ENCODE data around the gene TGFB3. TPM values are rescaled to one million over a fixed set of nuclear protein-coding genes. Genes with fewer than 3 reads are reported as not detected.
A peak's percentile ranks its signal among the peaks of the same experiment; 100 is the strongest.

TGFB3 gene
- total RNA-seq, 1 experiment from 2014 or later: 1.7 TPM

DNA sequence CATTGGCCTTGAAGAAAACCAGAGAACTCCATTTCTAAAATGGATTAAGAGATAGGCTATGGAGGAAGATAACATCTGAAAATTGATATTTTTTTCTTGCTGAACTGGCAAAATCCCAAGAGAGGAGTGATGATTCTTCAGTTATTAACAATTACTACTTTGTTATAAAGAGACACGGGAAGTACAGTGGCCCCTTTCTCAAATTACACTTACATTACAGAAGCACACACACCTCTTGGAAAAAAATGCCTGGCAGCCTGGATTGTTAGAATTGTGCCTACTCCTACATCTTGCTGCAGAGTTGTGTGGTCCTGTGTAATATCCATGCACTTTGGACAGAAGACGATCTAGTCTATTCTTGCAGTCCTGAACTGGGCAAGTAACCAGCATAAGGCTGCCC, 71.7 kb downstream of the TGFB3 start (continued):
- no peak for TF ChIP-seq CREB1 (CRISPR knock-in tag; IDR thresholded peaks at IDR 0.05)
- no peak for TF ChIP-seq PRRX2 (CRISPR knock-in tag; IDR thresholded peaks at IDR 0.05)
- TF ChIP-seq, protein P1, sequence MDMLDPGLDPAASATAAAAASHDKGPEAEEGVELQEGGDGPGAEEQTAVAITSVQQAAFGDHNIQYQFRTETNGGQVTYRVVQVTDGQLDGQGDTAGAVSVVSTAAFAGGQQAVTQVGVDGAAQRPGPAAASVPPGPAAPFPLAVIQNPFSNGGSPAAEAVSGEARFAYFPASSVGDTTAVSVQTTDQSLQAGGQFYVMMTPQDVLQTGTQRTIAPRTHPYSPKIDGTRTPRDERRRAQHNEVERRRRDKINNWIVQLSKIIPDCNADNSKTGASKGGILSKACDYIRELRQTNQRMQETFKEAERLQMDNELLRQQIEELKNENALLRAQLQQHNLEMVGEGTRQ (CRISPR knock-in tag; IDR thresholded peaks at IDR 0.05): no peak
- TF ChIP-seq, protein P2, sequence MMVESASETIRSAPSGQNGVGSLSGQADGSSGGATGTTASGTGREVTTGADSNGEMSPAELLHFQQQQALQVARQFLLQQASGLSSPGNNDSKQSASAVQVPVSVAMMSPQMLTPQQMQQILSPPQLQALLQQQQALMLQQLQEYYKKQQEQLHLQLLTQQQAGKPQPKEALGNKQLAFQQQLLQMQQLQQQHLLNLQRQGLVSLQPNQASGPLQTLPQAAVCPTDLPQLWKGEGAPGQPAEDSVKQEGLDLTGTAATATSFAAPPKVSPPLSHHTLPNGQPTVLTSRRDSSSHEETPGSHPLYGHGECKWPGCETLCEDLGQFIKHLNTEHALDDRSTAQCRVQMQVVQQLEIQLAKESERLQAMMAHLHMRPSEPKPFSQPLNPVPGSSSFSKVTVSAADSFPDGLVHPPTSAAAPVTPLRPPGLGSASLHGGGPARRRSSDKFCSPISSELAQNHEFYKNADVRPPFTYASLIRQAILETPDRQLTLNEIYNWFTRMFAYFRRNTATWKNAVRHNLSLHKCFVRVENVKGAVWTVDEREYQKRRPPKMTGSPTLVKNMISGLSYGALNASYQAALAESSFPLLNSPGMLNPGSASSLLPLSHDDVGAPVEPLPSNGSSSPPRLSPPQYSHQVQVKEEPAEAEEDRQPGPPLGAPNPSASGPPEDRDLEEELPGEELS (CRISPR knock-in tag; IDR thresholded peaks at IDR 0.05): no peak
- TF ChIP-seq NFYB (CRISPR knock-in tag; conservative IDR thresholded peaks at IDR 0.05; ENCODE audit: low read depth): no peak
- TF ChIP-seq NFE2L1 (CRISPR knock-in tag; IDR thresholded peaks at IDR 0.05): no peak
- TF ChIP-seq, protein P3, sequence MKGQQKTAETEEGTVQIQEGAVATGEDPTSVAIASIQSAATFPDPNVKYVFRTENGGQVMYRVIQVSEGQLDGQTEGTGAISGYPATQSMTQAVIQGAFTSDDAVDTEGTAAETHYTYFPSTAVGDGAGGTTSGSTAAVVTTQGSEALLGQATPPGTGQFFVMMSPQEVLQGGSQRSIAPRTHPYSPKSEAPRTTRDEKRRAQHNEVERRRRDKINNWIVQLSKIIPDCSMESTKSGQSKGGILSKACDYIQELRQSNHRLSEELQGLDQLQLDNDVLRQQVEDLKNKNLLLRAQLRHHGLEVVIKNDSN (CRISPR knock-in tag; IDR thresholded peaks at IDR 0.05): no peak
- TF ChIP-seq KAT7 (CRISPR knock-in tag; IDR thresholded peaks at IDR 0.05; ENCODE audit: borderline replicate concordance): no peak
- no peak for TF ChIP-seq ZNF423 (CRISPR knock-in tag; IDR thresholded peaks at IDR 0.05)

DNA sequence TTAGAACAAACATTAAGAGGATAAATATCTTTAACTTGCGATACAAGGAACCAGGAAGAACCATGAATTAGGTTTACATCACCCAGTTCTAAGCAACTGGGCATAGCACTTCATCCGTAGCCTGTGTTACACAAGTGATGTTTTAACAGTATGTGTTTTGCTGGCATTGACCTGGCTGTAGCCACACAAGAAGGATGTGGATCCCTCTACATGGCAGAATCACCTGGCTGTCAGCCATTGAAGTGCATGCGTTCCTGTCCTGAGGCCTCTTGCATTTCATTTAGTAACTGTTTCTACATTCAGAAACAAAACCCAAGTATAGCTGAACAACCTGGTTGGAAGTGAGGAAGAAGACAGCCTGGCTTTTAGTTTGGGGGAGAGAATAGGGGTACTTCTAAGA, 72.2 kb downstream of the TGFB3 start:
- Mint-ChIP-seq H3K9me3 (no peaks in the 10 kb centered on the region), H3K27ac (peak overlapping the region; percentile 48; the same call in 1 of the 2 replicates), H3K27me3 (ENCODE audit: low read depth) (no peaks in the 10 kb centered on the region), H3K4me3 (no peak overlapping the region), H3K4me1 (peaks cover 14% of the 10 kb centered on the region), H3K36me3 (no peaks in the 10 kb centered on the region)
- DNase-seq (ENCODE audit: low spot score) (no peak), ATAC-seq (no peak)
- CTCF ChIA-PET: interaction anchor here (9.2 kb wide), 1 partner anchor 71 kb away, joined by 307 read pairs; the partner anchor contains the start of genes IFT43 and TGFB3
- TF ChIP-seq, protein P4, sequence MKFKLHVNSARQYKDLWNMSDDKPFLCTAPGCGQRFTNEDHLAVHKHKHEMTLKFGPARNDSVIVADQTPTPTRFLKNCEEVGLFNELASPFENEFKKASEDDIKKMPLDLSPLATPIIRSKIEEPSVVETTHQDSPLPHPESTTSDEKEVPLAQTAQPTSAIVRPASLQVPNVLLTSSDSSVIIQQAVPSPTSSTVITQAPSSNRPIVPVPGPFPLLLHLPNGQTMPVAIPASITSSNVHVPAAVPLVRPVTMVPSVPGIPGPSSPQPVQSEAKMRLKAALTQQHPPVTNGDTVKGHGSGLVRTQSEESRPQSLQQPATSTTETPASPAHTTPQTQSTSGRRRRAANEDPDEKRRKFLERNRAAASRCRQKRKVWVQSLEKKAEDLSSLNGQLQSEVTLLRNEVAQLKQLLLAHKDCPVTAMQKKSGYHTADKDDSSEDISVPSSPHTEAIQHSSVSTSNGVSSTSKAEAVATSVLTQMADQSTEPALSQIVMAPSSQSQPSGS (CRISPR knock-in tag; IDR thresholded peaks at IDR 0.05; ENCODE audit: borderline replicate concordance, low read depth): no peak
- TF ChIP-seq, protein P5, sequence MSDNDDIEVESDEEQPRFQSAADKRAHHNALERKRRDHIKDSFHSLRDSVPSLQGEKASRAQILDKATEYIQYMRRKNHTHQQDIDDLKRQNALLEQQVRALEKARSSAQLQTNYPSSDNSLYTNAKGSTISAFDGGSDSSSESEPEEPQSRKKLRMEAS (CRISPR knock-in tag; IDR thresholded peaks at IDR 0.05): no peak
- TF ChIP-seq SOX15 (CRISPR knock-in tag; IDR thresholded peaks at IDR 0.05): no peak
- no peak for TF ChIP-seq CREM (CRISPR knock-in tag; IDR thresholded peaks at IDR 0.05)
- no peak for TF ChIP-seq ZNF121 (CRISPR knock-in tag; IDR thresholded peaks at IDR 0.05)
- TF ChIP-seq, protein P6, sequence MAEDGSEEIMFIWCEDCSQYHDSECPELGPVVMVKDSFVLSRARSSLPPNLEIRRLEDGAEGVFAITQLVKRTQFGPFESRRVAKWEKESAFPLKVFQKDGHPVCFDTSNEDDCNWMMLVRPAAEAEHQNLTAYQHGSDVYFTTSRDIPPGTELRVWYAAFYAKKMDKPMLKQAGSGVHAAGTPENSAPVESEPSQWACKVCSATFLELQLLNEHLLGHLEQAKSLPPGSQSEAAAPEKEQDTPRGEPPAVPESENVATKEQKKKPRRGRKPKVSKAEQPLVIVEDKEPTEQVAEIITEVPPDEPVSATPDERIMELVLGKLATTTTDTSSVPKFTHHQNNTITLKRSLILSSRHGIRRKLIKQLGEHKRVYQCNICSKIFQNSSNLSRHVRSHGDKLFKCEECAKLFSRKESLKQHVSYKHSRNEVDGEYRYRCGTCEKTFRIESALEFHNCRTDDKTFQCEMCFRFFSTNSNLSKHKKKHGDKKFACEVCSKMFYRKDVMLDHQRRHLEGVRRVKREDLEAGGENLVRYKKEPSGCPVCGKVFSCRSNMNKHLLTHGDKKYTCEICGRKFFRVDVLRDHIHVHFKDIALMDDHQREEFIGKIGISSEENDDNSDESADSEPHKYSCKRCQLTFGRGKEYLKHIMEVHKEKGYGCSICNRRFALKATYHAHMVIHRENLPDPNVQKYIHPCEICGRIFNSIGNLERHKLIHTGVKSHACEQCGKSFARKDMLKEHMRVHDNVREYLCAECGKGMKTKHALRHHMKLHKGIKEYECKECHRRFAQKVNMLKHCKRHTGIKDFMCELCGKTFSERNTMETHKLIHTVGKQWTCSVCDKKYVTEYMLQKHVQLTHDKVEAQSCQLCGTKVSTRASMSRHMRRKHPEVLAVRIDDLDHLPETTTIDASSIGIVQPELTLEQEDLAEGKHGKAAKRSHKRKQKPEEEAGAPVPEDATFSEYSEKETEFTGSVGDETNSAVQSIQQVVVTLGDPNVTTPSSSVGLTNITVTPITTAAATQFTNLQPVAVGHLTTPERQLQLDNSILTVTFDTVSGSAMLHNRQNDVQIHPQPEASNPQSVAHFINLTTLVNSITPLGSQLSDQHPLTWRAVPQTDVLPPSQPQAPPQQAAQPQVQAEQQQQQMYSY (CRISPR knock-in tag; IDR thresholded peaks at IDR 0.05): no peak
- TF ChIP-seq, protein P7, sequence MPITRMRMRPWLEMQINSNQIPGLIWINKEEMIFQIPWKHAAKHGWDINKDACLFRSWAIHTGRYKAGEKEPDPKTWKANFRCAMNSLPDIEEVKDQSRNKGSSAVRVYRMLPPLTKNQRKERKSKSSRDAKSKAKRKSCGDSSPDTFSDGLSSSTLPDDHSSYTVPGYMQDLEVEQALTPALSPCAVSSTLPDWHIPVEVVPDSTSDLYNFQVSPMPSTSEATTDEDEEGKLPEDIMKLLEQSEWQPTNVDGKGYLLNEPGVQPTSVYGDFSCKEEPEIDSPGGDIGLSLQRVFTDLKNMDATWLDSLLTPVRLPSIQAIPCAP (CRISPR knock-in tag; IDR thresholded peaks at IDR 0.05): no peak
- TF ChIP-seq, protein P1 (CRISPR knock-in tag; IDR thresholded peaks at IDR 0.05): no peak
- POLR2A ChIA-PET: no interaction called here

Other genes with a start within 250 kb of the TGFB3 start
- gene IFT43, start 3.8 kb upstream of the TGFB3 start, total RNA-seq (2021): 17.5 to 20.5 TPM (median 19.2 TPM) in 3 replicates
- gene GPATCH2L, start 169.9 kb upstream of the TGFB3 start, total RNA-seq (2021): 67.2 to 70.6 TPM (median 67.8 TPM) in 3 replicates

Measured in WTC11 (cell line).